Measurements from ENCODE around the gene FILIP1L. TPM values are rescaled to one million over a fixed set of nuclear protein-coding genes. Genes with fewer than 3 reads are reported as not detected.

The FILIP1L gene
- total RNA-seq, 2 experiments from 2014 or later, result not detected

DNA sequence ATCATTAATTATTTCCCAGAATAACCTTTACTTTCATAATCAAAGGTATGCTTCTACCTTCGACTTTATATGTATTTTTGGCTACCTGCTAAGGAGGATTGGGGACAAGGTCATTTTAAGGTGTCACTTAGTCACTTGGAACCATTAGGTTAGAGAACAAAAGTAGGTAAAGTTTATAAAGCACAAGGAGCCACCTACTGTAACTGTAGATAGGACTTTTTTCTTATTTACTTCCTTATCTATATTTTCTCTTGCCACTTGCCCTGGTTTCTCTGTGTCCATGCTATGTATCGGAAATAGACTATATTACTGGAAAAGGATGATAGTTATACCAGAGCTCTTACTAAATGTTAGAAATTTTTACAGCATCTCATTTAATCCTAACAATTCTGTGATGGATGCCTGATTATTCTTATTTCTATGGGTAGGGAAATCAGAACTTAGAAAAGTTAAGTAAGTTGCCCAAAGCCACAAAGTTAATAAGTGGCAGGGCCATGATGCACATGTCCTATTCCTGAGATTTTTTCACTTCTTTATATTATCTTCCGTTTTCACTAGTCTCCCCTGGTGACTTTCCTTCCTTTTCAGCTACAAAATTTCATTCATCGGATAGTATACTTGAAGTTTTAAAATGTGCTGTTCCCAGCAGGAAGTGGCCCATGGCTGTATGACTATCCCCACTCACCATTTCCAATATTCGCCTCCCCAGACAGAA, 164.2 kb downstream of the FILIP1L start:
- no peaks in the 10 kb centered on the region for H3K79me2 ChIP-seq (ENCODE audit: insufficient read depth, low read depth, low read length)
- intact Hi-C loops (cut with micrococcal nuclease; ENCODE audit: unreplicated experiment), result no loop called here
- no peaks in the 10 kb centered on the region for H3K9me3 ChIP-seq (ENCODE audit: low read length)
- H3K27ac ChIP-seq (ENCODE audit: low read depth, low read length, poor library complexity, severe bottlenecking), result no peak overlapping the region
- no peak overlapping the region for H3K4me2 ChIP-seq (ENCODE audit: low read length)
- no peaks in the 10 kb centered on the region for H3K36me3 ChIP-seq (ENCODE audit: insufficient read depth, low read length)
- ChIA-PET CTCF (ENCODE audit: unreplicated experiment) (no interaction called here), POLR2A (interaction anchor here (0.6 to 1.2 kb wide), 2 partner anchors 13 to 31 kb away, joined by 3 to 5 read pairs; no protein-coding TSS in a partner anchor)
- H3K4me1 ChIP-seq (ENCODE audit: insufficient read depth, low read length, poor library complexity, severe bottlenecking), result no peaks in the 10 kb centered on the region
- no peaks in the 10 kb centered on the region for H3K9me2 ChIP-seq (ENCODE audit: insufficient read depth, low read length)
- BruUV-seq (replicated peaks), result no TSS peak
- DNase-seq (ENCODE audit: low spot score), result no peak
- no peaks in the 10 kb centered on the region for H4K20me1 ChIP-seq (ENCODE audit: insufficient read depth, low read length)
- H3K4me3 ChIP-seq (ENCODE audit: low read depth, low read length, poor library complexity, severe bottlenecking), result no peak overlapping the region
- TF ChIP-seq EZH2phosphoT487 (IDR thresholded peaks at IDR 0.05; ENCODE audit: borderline replicate concordance, low read depth, low read length) (no peak), CTCF (conservative IDR thresholded peaks at IDR 0.05; ENCODE audit: low read length) (no peak)
- H2AFZ ChIP-seq (ENCODE audit: low read length), result no peak overlapping the region

DNA sequence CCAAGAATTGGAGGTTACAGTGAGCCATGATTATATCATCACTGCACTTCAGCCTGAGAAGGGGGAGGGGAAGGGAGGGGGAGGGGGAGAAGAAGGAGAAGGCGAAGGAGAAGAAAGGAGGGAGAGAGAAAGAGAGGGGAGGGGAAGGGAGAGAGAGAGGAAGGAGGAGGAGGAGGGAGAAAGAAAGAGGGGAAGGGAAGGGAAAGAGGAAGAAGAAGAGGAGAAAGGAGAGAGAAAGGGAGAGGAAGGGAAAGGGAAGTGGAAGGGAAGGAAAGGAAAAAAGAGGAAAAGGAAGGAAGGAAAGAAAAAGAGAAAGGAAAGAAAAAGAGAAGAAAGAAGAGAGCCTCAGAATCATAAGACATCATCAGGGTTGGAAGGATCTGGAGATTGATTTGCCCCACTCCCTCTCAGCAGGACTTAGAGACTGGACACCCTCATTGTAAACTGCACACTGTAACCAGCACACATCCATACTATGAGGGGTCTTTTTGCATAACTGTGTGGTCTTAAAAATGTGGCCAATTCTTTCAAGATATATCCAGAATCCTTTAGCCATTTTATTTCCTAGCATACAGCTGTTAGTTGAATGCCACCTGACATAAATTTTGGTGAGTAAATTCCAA, 165.7 kb downstream of the FILIP1L start:
- H3K4me1 ChIP-seq (ENCODE audit: insufficient read depth, low read length, poor library complexity, severe bottlenecking), result no peaks in the 10 kb centered on the region
- H2AFZ ChIP-seq (ENCODE audit: low read length), result no peak overlapping the region
- peaks cover 3% of the 10 kb centered on the region; the same call in 1 of the 2 replicates for H4K20me1 ChIP-seq (ENCODE audit: insufficient read depth, low read length)
- intact Hi-C loops (cut with micrococcal nuclease; ENCODE audit: unreplicated experiment), result no loop called here
- H3K36me3 ChIP-seq (ENCODE audit: insufficient read depth, low read length), result no peaks in the 10 kb centered on the region
- DNase-seq (ENCODE audit: low spot score), result no peak
- H3K4me3 ChIP-seq (ENCODE audit: low read depth, low read length, poor library complexity, severe bottlenecking), result no peak overlapping the region
- no peaks in the 10 kb centered on the region for H3K9me2 ChIP-seq (ENCODE audit: insufficient read depth, low read length)
- CTCF ChIA-PET (ENCODE audit: unreplicated experiment), result no interaction called here
- H3K4me2 ChIP-seq (ENCODE audit: low read length), result no peak overlapping the region
- POLR2A ChIA-PET, result interaction anchor here (1.7 kb wide), 1 partner anchor 10 kb away, joined by 7 read pairs; no protein-coding TSS in a partner anchor
- H3K27ac ChIP-seq (ENCODE audit: low read depth, low read length, poor library complexity, severe bottlenecking), result no peak overlapping the region
- BruUV-seq (replicated peaks), result no TSS peak
- TF ChIP-seq CTCF (conservative IDR thresholded peaks at IDR 0.05; ENCODE audit: low read length) (no peak), EZH2phosphoT487 (IDR thresholded peaks at IDR 0.05; ENCODE audit: borderline replicate concordance, low read depth, low read length) (no peak)
- H3K79me2 ChIP-seq (ENCODE audit: insufficient read depth, low read depth, low read length), result no peaks in the 10 kb centered on the region
- no peaks in the 10 kb centered on the region for H3K9me3 ChIP-seq (ENCODE audit: low read length)

GRCh38 chr3:99947356-99947755, 166.9 kb downstream of the FILIP1L start:
- ChIA-PET CTCF (ENCODE audit: unreplicated experiment) (no interaction called here), POLR2A (interaction anchor here (0.7 to 1.7 kb wide), 3 partner anchors 9 to 687 kb away, joined by 3 to 7 read pairs (median 5); no protein-coding TSS in a partner anchor)
- Histone ChIP-seq H3K4me2 (ENCODE audit: low read length) (no peak overlapping the region), H3K4me1 (ENCODE audit: insufficient read depth, low read length, poor library complexity, severe bottlenecking) (no peaks in the 10 kb centered on the region), H4K20me1 (ENCODE audit: insufficient read depth, low read length) (peaks cover 3% of the 10 kb centered on the region; the same call in 1 of the 2 replicates), H2AFZ (ENCODE audit: low read length) (no peak overlapping the region), H3K79me2 (ENCODE audit: insufficient read depth, low read depth, low read length) (no peaks in the 10 kb centered on the region), H3K27ac (ENCODE audit: low read depth, low read length, poor library complexity, severe bottlenecking) (no peak overlapping the region), H3K9me3 (ENCODE audit: low read length) (no peaks in the 10 kb centered on the region), H3K4me3 (ENCODE audit: low read depth, low read length, poor library complexity, severe bottlenecking) (no peak overlapping the region), H3K36me3 (ENCODE audit: insufficient read depth, low read length) (no peaks in the 10 kb centered on the region), H3K9me2 (ENCODE audit: insufficient read depth, low read length) (no peaks in the 10 kb centered on the region)
- BruUV-seq (replicated peaks), result no TSS peak
- DNase-seq (ENCODE audit: low spot score), result no peak
- intact Hi-C loops (cut with micrococcal nuclease; ENCODE audit: unreplicated experiment), result no loop called here
- TF ChIP-seq CTCF (conservative IDR thresholded peaks at IDR 0.05; ENCODE audit: low read length), result no peak
- TF ChIP-seq EZH2phosphoT487 (IDR thresholded peaks at IDR 0.05; ENCODE audit: borderline replicate concordance, low read depth, low read length), result no peak
